Neural cell (in vitro differentiated cells): ENCODE results near the gene TOR1AIP2. TPM values are rescaled to one million over a fixed set of nuclear protein-coding genes. Genes with fewer than 3 reads are reported as not detected.

Experiments
- H2AFZ ChIP-seq: fragments of 200-600, 300-800 bp; sonication (generic), shearing (Covaris generic); 2 replicates; pipeline ENCODE4 v1.6.0; 2014; ENCODE audit warnings: low read depth, mild to moderate bottlenecking, antibody characterized with exemption, low read length, moderate library complexity
- H3F3A ChIP-seq: fragments of 200-600 bp; shearing (Covaris generic); 2 replicates; pipeline ENCODE4 v1.6.1; 2016; ENCODE audit warnings: mild to moderate bottlenecking, moderate library complexity, mixed read lengths, antibody characterized with exemption, low read length; ENCODE audit not compliant: insufficient read depth, poor library complexity, severe bottlenecking
- H3K27ac ChIP-seq: fragments of 200-600, 300-800 bp; sonication (generic), shearing (Covaris generic); 2 replicates; pipeline ENCODE4 v1.5.1; 2014; ENCODE audit warnings: mild to moderate bottlenecking, low read length, moderate library complexity
- H3K27me3 ChIP-seq: fragments of 300-800, 200-600 bp; sonication (generic), shearing (Covaris generic); 2 replicates; pipeline ENCODE4 v1.6.0; 2014; ENCODE audit warnings: mild to moderate bottlenecking, low read depth, low read length, moderate library complexity; ENCODE audit not compliant: insufficient read depth
- H3K36me3 ChIP-seq: fragments of 300-800, 200-600 bp; sonication (generic), shearing (Covaris generic); 2 replicates; pipeline ENCODE4 v1.5.1; 2014; ENCODE audit warnings: mild to moderate bottlenecking, antibody characterized with exemption, low read length, moderate library complexity; ENCODE audit not compliant: insufficient read depth
- H3K4me2 ChIP-seq: fragments of 300-800, 200-600 bp; sonication (generic), shearing (Covaris generic); 2 replicates; pipeline ENCODE4 v1.6.0; 2014; ENCODE audit warnings: mild to moderate bottlenecking, low read length
- H3K4me3 ChIP-seq: fragments of 300-800, 200-600 bp; sonication (generic), shearing (Covaris generic); 2 replicates; pipeline ENCODE4 v1.5.1; 2014; ENCODE audit warnings: mild to moderate bottlenecking, low read length, moderate library complexity
- H3K79me2 ChIP-seq: fragments of 200-600 bp; shearing (Covaris generic); replicated peaks from 2 replicates; pipeline ENCODE4 v1.6.0; 2014; ENCODE audit warnings: mild to moderate bottlenecking, low read length, moderate library complexity; ENCODE audit not compliant: insufficient read depth
- H3K9ac ChIP-seq: fragments of 300-800, 200-600 bp; sonication (generic), shearing (Covaris generic); 2 replicates; pipeline ENCODE4 v1.6.1; 2016; ENCODE audit warnings: mild to moderate bottlenecking, low read length, mixed read lengths
- H3K9me2 ChIP-seq: fragments of 200-600 bp; shearing (Covaris generic); 2 replicates; pipeline ENCODE4 v1.6.1; 2016; ENCODE audit warnings: mild to moderate bottlenecking, low read length, mixed read lengths; ENCODE audit not compliant: insufficient read depth
- H3K9me3 ChIP-seq: fragments of 200-600, 300-800 bp; sonication (generic), shearing (Covaris generic); 2 replicates; pipeline ENCODE4 v1.6.1; 2016; ENCODE audit warnings: mild to moderate bottlenecking, mixed run types, low read length, moderate library complexity, mixed read lengths
- H4K20me1 ChIP-seq: fragments of 200-600 bp; shearing (Covaris generic); 2 replicates; pipeline ENCODE4 v1.6.1; 2016; ENCODE audit warnings: mild to moderate bottlenecking, mixed run types; ENCODE audit not compliant: insufficient read depth
- EP300 ChIP-seq: fragments of 450-650 bp; conservative IDR thresholded peaks from 2 replicates; pipeline ENCODE4 v1.6.1; 2014; ENCODE audit warnings: antibody characterized with exemption, mild to moderate bottlenecking, moderate library complexity; ENCODE audit not compliant: poor library complexity, severe bottlenecking
- EZH2 ChIP-seq: fragments of 200-600, 300-800 bp; shearing (Covaris generic), sonication (generic); IDR thresholded peaks from 2 replicates; pipeline ENCODE4 v1.6.1; 2014; ENCODE audit warnings: antibody characterized with exemption, low read length, borderline replicate concordance, mild to moderate bottlenecking; ENCODE audit not compliant: insufficient read depth, poor library complexity, severe bottlenecking
- MXI1 ChIP-seq: fragments of 450-650 bp; conservative IDR thresholded peaks from 2 replicates; pipeline ENCODE4 v1.6.1; 2014; ENCODE audit warnings: antibody characterized with exemption, mild to moderate bottlenecking; ENCODE audit not compliant: poor library complexity, severe bottlenecking
- POLR2AphosphoS5 ChIP-seq: IDR thresholded peaks from 2 replicates; pipeline ENCODE4 v1.6.1; 2012
- RAD21 ChIP-seq: fragments of 450-650 bp; conservative IDR thresholded peaks from 2 replicates; pipeline ENCODE4 v1.6.1; 2014; ENCODE audit warnings: antibody characterized with exemption, mild to moderate bottlenecking, moderate library complexity
- SMC3 ChIP-seq: fragments of 450-650 bp; conservative IDR thresholded peaks from 2 replicates; pipeline ENCODE4 v1.6.1; 2014; ENCODE audit warnings: antibody characterized with exemption, mild to moderate bottlenecking, moderate library complexity; ENCODE audit not compliant: poor library complexity
- TAF1 ChIP-seq: IDR thresholded peaks from 2 replicates; pipeline ENCODE4 v1.6.1; 2012; ENCODE audit warnings: low read depth
- polyA plus RNA-seq: library from polyadenylated mRNA; depleted of rRNA; stranded (reverse); fragments of >200 nt; gene quantifications from 2 replicates; pipeline ENCODE4 v1.2.3, GENCODE V29; 2014
- TF ChIP-seq, protein P1 (sequence below): fragments of 450-650 bp; IDR thresholded peaks from 2 replicates; pipeline ENCODE4 v1.5.1; 2014; ENCODE audit warnings: antibody characterized with exemption, mild to moderate bottlenecking, moderate library complexity; ENCODE audit not compliant: poor library complexity, severe bottlenecking
- TF ChIP-seq, protein P2 (sequence below): IDR thresholded peaks from 2 replicates; pipeline ENCODE4 v1.6.1; 2012; ENCODE audit warnings: borderline replicate concordance

The TOR1AIP2 gene
- polyA plus RNA-seq, 1 donor from 2014 or later: 44.7 TPM

DNA sequence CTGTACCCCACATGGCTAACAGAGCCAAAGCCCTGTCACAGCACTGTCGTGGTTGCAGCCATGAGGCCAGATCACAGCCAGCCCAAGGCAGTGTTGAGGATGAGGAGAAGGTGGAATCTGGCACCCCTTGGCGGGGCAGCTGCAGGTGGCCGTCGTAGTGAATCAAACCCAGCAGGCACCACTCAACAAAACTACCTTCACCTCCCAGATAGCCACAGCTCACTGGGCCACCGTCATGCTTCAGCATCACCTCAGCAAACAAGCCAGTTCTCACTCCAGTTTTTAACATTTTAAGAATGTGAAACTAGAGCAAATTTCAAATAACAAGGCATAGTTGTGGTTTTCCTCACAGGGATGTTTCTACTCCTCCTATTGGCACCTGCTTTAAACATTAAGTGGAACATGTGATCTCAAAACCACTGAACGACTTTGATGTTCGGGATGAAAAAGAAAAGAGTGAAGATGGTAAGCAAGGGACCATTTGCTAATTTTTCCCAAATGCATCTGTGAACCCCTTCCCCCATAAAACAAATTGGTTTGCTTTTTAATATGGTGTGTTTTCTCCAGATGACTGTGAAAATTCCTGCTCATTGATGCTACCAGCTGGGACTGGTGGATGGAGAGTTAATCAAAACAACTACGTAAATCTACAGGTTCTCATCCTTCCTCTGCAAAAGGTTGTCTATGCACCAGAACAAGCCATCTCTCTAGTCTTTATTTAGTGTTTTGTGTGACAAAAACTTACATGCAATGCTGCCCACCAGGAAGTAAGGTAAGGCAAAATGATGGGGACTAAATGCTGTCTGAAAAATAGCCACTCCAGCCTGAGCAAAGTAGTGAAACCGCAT, 45.5 kb downstream of the TOR1AIP2 start:
- Histone ChIP-seq H3K27me3 (no peaks in the 10 kb centered on the region), H3K27ac (no peak overlapping the region), H3K4me3 (no peak overlapping the region), H3F3A (no peaks in the 10 kb centered on the region), H3K9me2 (no peaks in the 10 kb centered on the region), H4K20me1 (no peaks in the 10 kb centered on the region), H2AFZ (no peak overlapping the region), H3K4me2 (no peak overlapping the region), H3K9me3 (no peaks in the 10 kb centered on the region), H3K79me2 (no peaks in the 10 kb centered on the region), H3K36me3 (no peaks in the 10 kb centered on the region), H3K9ac (no peak overlapping the region)
- TF ChIP-seq, protein P1, sequence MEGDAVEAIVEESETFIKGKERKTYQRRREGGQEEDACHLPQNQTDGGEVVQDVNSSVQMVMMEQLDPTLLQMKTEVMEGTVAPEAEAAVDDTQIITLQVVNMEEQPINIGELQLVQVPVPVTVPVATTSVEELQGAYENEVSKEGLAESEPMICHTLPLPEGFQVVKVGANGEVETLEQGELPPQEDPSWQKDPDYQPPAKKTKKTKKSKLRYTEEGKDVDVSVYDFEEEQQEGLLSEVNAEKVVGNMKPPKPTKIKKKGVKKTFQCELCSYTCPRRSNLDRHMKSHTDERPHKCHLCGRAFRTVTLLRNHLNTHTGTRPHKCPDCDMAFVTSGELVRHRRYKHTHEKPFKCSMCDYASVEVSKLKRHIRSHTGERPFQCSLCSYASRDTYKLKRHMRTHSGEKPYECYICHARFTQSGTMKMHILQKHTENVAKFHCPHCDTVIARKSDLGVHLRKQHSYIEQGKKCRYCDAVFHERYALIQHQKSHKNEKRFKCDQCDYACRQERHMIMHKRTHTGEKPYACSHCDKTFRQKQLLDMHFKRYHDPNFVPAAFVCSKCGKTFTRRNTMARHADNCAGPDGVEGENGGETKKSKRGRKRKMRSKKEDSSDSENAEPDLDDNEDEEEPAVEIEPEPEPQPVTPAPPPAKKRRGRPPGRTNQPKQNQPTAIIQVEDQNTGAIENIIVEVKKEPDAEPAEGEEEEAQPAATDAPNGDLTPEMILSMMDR: no peak

DNA sequence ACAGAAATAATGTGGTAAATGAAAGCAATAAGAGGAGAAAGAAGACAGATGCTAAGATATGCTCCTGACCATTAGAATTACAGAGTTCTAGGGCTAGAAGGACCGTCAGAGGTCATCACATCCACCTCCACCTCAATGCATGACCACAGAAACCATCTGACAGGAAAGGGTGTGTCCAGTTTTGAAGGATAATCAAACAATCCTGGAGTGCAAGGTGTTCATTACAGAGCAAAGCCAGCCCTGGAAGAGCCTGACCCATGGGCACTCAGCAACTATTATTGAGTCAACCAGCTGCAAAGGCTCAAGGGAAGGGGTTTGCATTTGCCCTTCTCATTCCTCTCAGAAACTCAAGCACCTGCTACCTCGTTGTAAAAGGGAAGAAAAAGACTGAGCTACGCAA, 46.4 kb downstream of the TOR1AIP2 start:
- H3K9me2 ChIP-seq: no peaks in the 10 kb centered on the region
- no peak overlapping the region for H2AFZ ChIP-seq
- no peak overlapping the region for H3K4me2 ChIP-seq
- no peaks in the 10 kb centered on the region for H3F3A ChIP-seq
- H3K27ac ChIP-seq: no peak overlapping the region
- no peaks in the 10 kb centered on the region for H3K36me3 ChIP-seq
- no peaks in the 10 kb centered on the region for H4K20me1 ChIP-seq
- no peak overlapping the region for H3K9ac ChIP-seq
- H3K9me3 ChIP-seq: no peaks in the 10 kb centered on the region
- TF ChIP-seq POLR2AphosphoS5 (no peak), TAF1 (no peak), EP300 (no peak), MXI1 (no peak), EZH2 (no peak), RAD21 (no peak), SMC3 (no peak)
- TF ChIP-seq, protein P1: no peak
- TF ChIP-seq, protein P2, sequence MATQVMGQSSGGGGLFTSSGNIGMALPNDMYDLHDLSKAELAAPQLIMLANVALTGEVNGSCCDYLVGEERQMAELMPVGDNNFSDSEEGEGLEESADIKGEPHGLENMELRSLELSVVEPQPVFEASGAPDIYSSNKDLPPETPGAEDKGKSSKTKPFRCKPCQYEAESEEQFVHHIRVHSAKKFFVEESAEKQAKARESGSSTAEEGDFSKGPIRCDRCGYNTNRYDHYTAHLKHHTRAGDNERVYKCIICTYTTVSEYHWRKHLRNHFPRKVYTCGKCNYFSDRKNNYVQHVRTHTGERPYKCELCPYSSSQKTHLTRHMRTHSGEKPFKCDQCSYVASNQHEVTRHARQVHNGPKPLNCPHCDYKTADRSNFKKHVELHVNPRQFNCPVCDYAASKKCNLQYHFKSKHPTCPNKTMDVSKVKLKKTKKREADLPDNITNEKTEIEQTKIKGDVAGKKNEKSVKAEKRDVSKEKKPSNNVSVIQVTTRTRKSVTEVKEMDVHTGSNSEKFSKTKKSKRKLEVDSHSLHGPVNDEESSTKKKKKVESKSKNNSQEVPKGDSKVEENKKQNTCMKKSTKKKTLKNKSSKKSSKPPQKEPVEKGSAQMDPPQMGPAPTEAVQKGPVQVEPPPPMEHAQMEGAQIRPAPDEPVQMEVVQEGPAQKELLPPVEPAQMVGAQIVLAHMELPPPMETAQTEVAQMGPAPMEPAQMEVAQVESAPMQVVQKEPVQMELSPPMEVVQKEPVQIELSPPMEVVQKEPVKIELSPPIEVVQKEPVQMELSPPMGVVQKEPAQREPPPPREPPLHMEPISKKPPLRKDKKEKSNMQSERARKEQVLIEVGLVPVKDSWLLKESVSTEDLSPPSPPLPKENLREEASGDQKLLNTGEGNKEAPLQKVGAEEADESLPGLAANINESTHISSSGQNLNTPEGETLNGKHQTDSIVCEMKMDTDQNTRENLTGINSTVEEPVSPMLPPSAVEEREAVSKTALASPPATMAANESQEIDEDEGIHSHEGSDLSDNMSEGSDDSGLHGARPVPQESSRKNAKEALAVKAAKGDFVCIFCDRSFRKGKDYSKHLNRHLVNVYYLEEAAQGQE: no peak
- no peaks in the 10 kb centered on the region for H3K79me2 ChIP-seq
- no peaks in the 10 kb centered on the region for H3K27me3 ChIP-seq
- no peak overlapping the region for H3K4me3 ChIP-seq
